Activated B cell treated with CpG ODN at 0.5 μM for 24 hours (primary cell): ENCODE results near the gene UPB1. TPM values are rescaled to one million over a fixed set of nuclear protein-coding genes. Genes with fewer than 3 reads are reported as not detected.

ENCODE experiments used
- ATAC-seq: fragments of 200-7000 bp; cut with Tn5 transposase; one replicate; pipeline ENCODE4 v1.10.0; 2021; ENCODE audit warnings: low read depth, mild to moderate bottlenecking, moderate library complexity
- CTCF ChIA-PET: fragments of 350-600 bp; sonication (Branson Sonifier 250); formaldehyde crosslinking; loops from one replicate; lab custom pipeline; 2021; ENCODE audit warnings: antibody characterized with exemption; lab: Charles Lee
- POLR2A ChIA-PET: fragments of 350-600 bp; sonication (Branson Sonifier 250); formaldehyde crosslinking; loops from one replicate; lab custom pipeline; 2021; ENCODE audit warnings: antibody characterized with exemption; lab: Charles Lee
- DNase-seq: peaks from one replicate; pipeline ENCODE4 v3.0.0; 2022
- H3K27ac Mint-ChIP-seq: one replicate; pipeline ENCODE4 v1.8.0; 2020; ENCODE audit warnings: mixed read lengths
- H3K27me3 Mint-ChIP-seq: one replicate; pipeline ENCODE4 v1.8.0; 2021; ENCODE audit warnings: mixed read lengths
- H3K36me3 Mint-ChIP-seq: one replicate; pipeline ENCODE4 v1.8.0; 2021; ENCODE audit warnings: low read depth, mixed read lengths
- H3K4me1 Mint-ChIP-seq: one replicate; pipeline ENCODE4 v1.8.0; 2021; ENCODE audit warnings: mixed read lengths
- H3K4me3 Mint-ChIP-seq: one replicate; pipeline ENCODE4 v1.8.0; 2020; ENCODE audit warnings: mild to moderate bottlenecking, mixed read lengths
- H3K9me3 Mint-ChIP-seq: one replicate; pipeline ENCODE4 v1.8.0; 2020; ENCODE audit warnings: mixed read lengths
- CTCF ChIP-seq: fragments of 200-600 bp; IDR thresholded peaks from one replicate; pipeline ENCODE4 v1.8.0; 2022; ENCODE audit warnings: antibody characterized with exemption, mild to moderate bottlenecking
- intact Hi-C: fragments of 100-400 bp; cut with micrococcal nuclease; formaldehyde crosslinking; loops from one replicate; pipeline ENCODE4 v1.15.1; 2024
- total RNA-seq: library from RNA; stranded (reverse); gene quantifications from 2 replicates; pipeline ENCODE4 v1.2.3, GENCODE V29; 2022

Gene UPB1
- total RNA-seq, 1 donor from 2014 or later = 1.3 TPM

GRCh38 chr22:24474221-24474620 is 20.9 kb upstream of the UPB1 start:
- TF ChIP-seq CTCF = no peak
- POLR2A ChIA-PET = interaction anchor here (1.0 kb wide), 1 partner anchor 39 kb away, joined by 3 read pairs; no protein-coding TSS in a partner anchor
- intact Hi-C loops = no loop called here
- H3K27ac Mint-ChIP-seq = no peak overlapping the region
- H3K4me3 Mint-ChIP-seq = no peak overlapping the region
- H3K36me3 Mint-ChIP-seq = no peaks in the 10 kb centered on the region
- ATAC-seq = no peak
- H3K27me3 Mint-ChIP-seq = no peaks in the 10 kb centered on the region
- no peaks in the 10 kb centered on the region for H3K9me3 Mint-ChIP-seq
- no peak for DNase-seq
- CTCF ChIA-PET = interaction anchor here (0.8 kb wide), 1 partner anchor 47 kb away, joined by 3 read pairs; no protein-coding TSS in a partner anchor
- H3K4me1 Mint-ChIP-seq = peaks cover 19% of the 10 kb centered on the region

- TF ChIP-seq CTCF = no peak
- no peaks in the 10 kb centered on the region for H3K9me3 Mint-ChIP-seq
- no peak overlapping the region for H3K27ac Mint-ChIP-seq
- intact Hi-C loops = no loop called here
- DNase-seq (no peak), ATAC-seq (no peak)
- H3K4me3 Mint-ChIP-seq = no peak overlapping the region
- no peaks in the 10 kb centered on the region for H3K27me3 Mint-ChIP-seq
- H3K36me3 Mint-ChIP-seq = no peaks in the 10 kb centered on the region
- ChIA-PET POLR2A (interaction anchor here (1.0 kb wide), 1 partner anchor 40 kb away, joined by 3 read pairs; no protein-coding TSS in a partner anchor), CTCF (interaction anchor here (0.8 kb wide), 1 partner anchor 47 kb away, joined by 3 read pairs; no protein-coding TSS in a partner anchor)
- peaks cover 19% of the 10 kb centered on the region for H3K4me1 Mint-ChIP-seq
Observed at GRCh38 chr22:24474649-24475255, 20.4 kb upstream of the UPB1 start.

GRCh38 chr22:24481641-24482040 is 13.5 kb upstream of the UPB1 start:
- intact Hi-C loops = no loop called here
- Mint-ChIP-seq H3K9me3 (no peaks in the 10 kb centered on the region), H3K4me3 (no peak overlapping the region), H3K27me3 (no peaks in the 10 kb centered on the region), H3K36me3 (no peaks in the 10 kb centered on the region), H3K4me1 (peaks cover 5% of the 10 kb centered on the region), H3K27ac (no peak overlapping the region)
- DNase-seq (no peak), ATAC-seq (no peak)
- CTCF ChIA-PET = interaction anchor here (0.6 to 1.6 kb wide), 2 partner anchors 59 to 116 kb away, joined by 6 read pairs; no protein-coding TSS in a partner anchor
- POLR2A ChIA-PET = no interaction called here
- no peak for TF ChIP-seq CTCF

GRCh38 chr22:24482575-24482974 is 12.6 kb upstream of the UPB1 start:
- H3K27me3 Mint-ChIP-seq = no peaks in the 10 kb centered on the region
- no peak overlapping the region for H3K27ac Mint-ChIP-seq
- ChIA-PET POLR2A (interaction anchor here (1.5 kb wide), 1 partner anchor 55 kb away, joined by 4 read pairs; the partner anchor contains the start of gene ADORA2A), CTCF (interaction anchor here (0.8 to 1.6 kb wide), 4 partner anchors 20 to 60 kb away, joined by 3 to 6 read pairs (median 4); no protein-coding TSS in a partner anchor)
- TF ChIP-seq CTCF = no peak
- peaks cover 8% of the 10 kb centered on the region for H3K4me1 Mint-ChIP-seq
- H3K9me3 Mint-ChIP-seq = no peaks in the 10 kb centered on the region
- intact Hi-C loops = no loop called here
- no peaks in the 10 kb centered on the region for H3K36me3 Mint-ChIP-seq
- DNase-seq = no peak
- no peak overlapping the region for H3K4me3 Mint-ChIP-seq
- ATAC-seq = no peak

GRCh38 chr22:24482998-24483397 is 12.1 kb upstream of the UPB1 start:
- H3K4me3 Mint-ChIP-seq = no peak overlapping the region
- no peaks in the 10 kb centered on the region for H3K27me3 Mint-ChIP-seq
- H3K4me1 Mint-ChIP-seq = peaks cover 8% of the 10 kb centered on the region
- POLR2A ChIA-PET = interaction anchor here (1.3 to 1.5 kb wide), 2 partner anchors 10 to 55 kb away, joined by 4 read pairs; partner anchors contain the start of gene ADORA2A
- no peaks in the 10 kb centered on the region for H3K9me3 Mint-ChIP-seq
- intact Hi-C loops = no loop called here
- CTCF ChIA-PET = interaction anchor here (0.8 to 1.6 kb wide), 5 partner anchors 20 to 61 kb away, joined by 3 to 6 read pairs (median 4); no protein-coding TSS in a partner anchor
- ATAC-seq = no peak
- H3K27ac Mint-ChIP-seq = no peak overlapping the region
- DNase-seq = no peak
- no peaks in the 10 kb centered on the region for H3K36me3 Mint-ChIP-seq
- TF ChIP-seq CTCF = no peak
